IMR-90 (cell line): Measurements from ENCODE around the gene RNF141. TPM values are rescaled to one million over a fixed set of nuclear protein-coding genes. Genes with fewer than 3 reads are reported as not detected.
A peak's percentile ranks its signal among the peaks of the same experiment; 100 is the strongest.

Experiments used
- ATAC-seq: fragments of 200-7000 bp; cut with Tn5 transposase; 2 replicates; pipeline ENCODE4 v1.9.1; 2020; ENCODE audit warnings: low read depth, mild to moderate bottlenecking, moderate library complexity
- BruUV-seq: library from RNA; stranded (reverse); fragments of 400-500 nt; replicated peaks from 2 replicates; lab custom pipeline; 2021; lab: Mats Ljungman, UMichigan
- CTCF ChIA-PET: fragments of 300-600 bp; formaldehyde crosslinking; extraction: SDS; loops from one replicate; lab custom pipeline; 2021; ENCODE audit warnings: antibody characterized with exemption; lab: Yijun Ruan, JAX
- POLR2A ChIA-PET: fragments of 300-600 bp; sonication (Branson Sonifier 250); formaldehyde crosslinking; loops from one replicate; lab custom pipeline; 2022; ENCODE audit warnings: antibody characterized with exemption; ENCODE audit not compliant: unreplicated experiment; lab: Charles Lee
- DNase-seq: peaks from one replicate; pipeline ENCODE4 v3.0.0; 2013
- H2AFZ ChIP-seq: replicated peaks from 2 replicates; pipeline ENCODE3; 2013; ENCODE audit warnings: low read length, mild to moderate bottlenecking; ENCODE audit not compliant: poor library complexity
- H2AK5ac ChIP-seq: 2 replicates; pipeline ENCODE4 v1.6.1; 2013; ENCODE audit warnings: low read depth, low read length, inconsistent platforms
- H2AK9ac ChIP-seq: replicated peaks from 2 replicates; pipeline ENCODE3; 2013; ENCODE audit warnings: mild to moderate bottlenecking, low read depth, low read length, moderate library complexity; ENCODE audit not compliant: poor library complexity
- H2BK120ac ChIP-seq: 2 replicates; pipeline ENCODE4 v1.6.1; 2013; ENCODE audit warnings: low read depth, low read length, inconsistent platforms
- H2BK15ac ChIP-seq: 3 replicates; pipeline ENCODE4 v1.6.1; 2013; ENCODE audit warnings: low read depth, low read length, inconsistent platforms
- H2BK20ac ChIP-seq: 2 replicates; pipeline ENCODE4 v1.6.1; 2013; ENCODE audit warnings: low read depth, mild to moderate bottlenecking, inconsistent platforms, low read length, moderate library complexity
- H2BK5ac ChIP-seq: 2 replicates; pipeline ENCODE4 v1.6.1; 2013; ENCODE audit warnings: mild to moderate bottlenecking, low read depth, low read length, inconsistent platforms; ENCODE audit not compliant: poor library complexity, severe bottlenecking
- H3K14ac ChIP-seq: replicated peaks from 2 replicates; pipeline ENCODE4 v1.6.1; 2013; ENCODE audit warnings: low read depth, low read length, inconsistent platforms
- H3K18ac ChIP-seq: 2 replicates; pipeline ENCODE4 v1.6.1; 2013; ENCODE audit warnings: low read depth, low read length, control low read depth
- H3K23ac ChIP-seq: 2 replicates; pipeline ENCODE4 v1.6.1; 2013; ENCODE audit warnings: low read depth, low read length, inconsistent platforms
- H3K27ac ChIP-seq: 2 replicates; pipeline ENCODE4 v1.5.1; 2013; ENCODE audit warnings: mild to moderate bottlenecking, control low read depth, low read length; ENCODE audit not compliant: insufficient read depth
- H3K27me3 ChIP-seq: 2 replicates; pipeline ENCODE4 v1.6.1; 2013; ENCODE audit warnings: low read length; ENCODE audit not compliant: control insufficient read depth, insufficient read depth
- H3K36me3 ChIP-seq: 2 replicates; pipeline ENCODE4 v1.6.1; 2013; ENCODE audit warnings: low read length, mixed read lengths; ENCODE audit not compliant: control insufficient read depth, insufficient read depth
- H3K4ac ChIP-seq: 2 replicates; pipeline ENCODE4 v1.6.1; 2013; ENCODE audit warnings: low read depth, low read length, inconsistent platforms
- H3K4me1 ChIP-seq: 2 replicates; pipeline ENCODE4 v1.6.1; 2013; ENCODE audit warnings: low read length, mixed read lengths; ENCODE audit not compliant: control insufficient read depth, insufficient read depth
- H3K4me2 ChIP-seq: 2 replicates; pipeline ENCODE4 v1.6.1; 2013; ENCODE audit warnings: low read depth, mild to moderate bottlenecking, control low read depth, low read length, moderate library complexity
- H3K4me3 ChIP-seq: 2 replicates; pipeline ENCODE4 v1.5.1; 2013; ENCODE audit warnings: low read depth, mild to moderate bottlenecking, control low read depth, low read length, moderate library complexity; ENCODE audit not compliant: insufficient read depth
- H3K56ac ChIP-seq: 2 replicates; pipeline ENCODE4 v1.6.1; 2013; ENCODE audit warnings: low read length, inconsistent platforms; ENCODE audit not compliant: insufficient read depth; ENCODE audit errors: extremely low read depth
- H3K79me1 ChIP-seq, 2 experiments: 2 replicates each; pipeline ENCODE4 v1.6.1; 2013; ENCODE audit warnings: low read length in 2 of 2, inconsistent platforms in 1 of 2, low read depth in 1 of 2
- H3K9ac ChIP-seq: 2 replicates; pipeline ENCODE4 v1.6.1; 2013; ENCODE audit warnings: low read depth, low read length, control low read depth
- H3K9me1 ChIP-seq: 2 replicates; pipeline ENCODE4 v1.6.1; 2013; ENCODE audit warnings: low read length, inconsistent platforms; ENCODE audit not compliant: insufficient read depth
- H3K9me3 ChIP-seq: 2 replicates; pipeline ENCODE4 v1.6.1; 2013; ENCODE audit warnings: low read length; ENCODE audit not compliant: control insufficient read depth, insufficient read depth
- H4K20me1 ChIP-seq: 2 replicates; pipeline ENCODE4 v1.6.1; 2013; ENCODE audit warnings: low read length, inconsistent platforms; ENCODE audit not compliant: insufficient read depth
- H4K5ac ChIP-seq: 2 replicates; pipeline ENCODE4 v1.6.1; 2013; ENCODE audit warnings: mild to moderate bottlenecking, low read depth, low read length, control low read depth
- H4K8ac ChIP-seq, 2 experiments: 2 replicates each; pipeline ENCODE4 v1.6.1; 2013; ENCODE audit warnings: low read depth in 2 of 2, low read length in 2 of 2, control low read depth in 1 of 2, inconsistent platforms in 1 of 2
- H4K91ac ChIP-seq: 2 replicates; pipeline ENCODE4 v1.6.1; 2013; ENCODE audit warnings: low read depth, low read length, inconsistent platforms; ENCODE audit not compliant: insufficient read depth
- BHLHE40 ChIP-seq: fragments of 150-350 bp; IDR thresholded peaks from 2 replicates; pipeline ENCODE4 v1.6.1; 2016; ENCODE audit warnings: mild to moderate bottlenecking, low read depth, low read length
- CEBPB ChIP-seq: IDR thresholded peaks from 2 replicates; pipeline ENCODE4 v1.6.1; 2012; ENCODE audit warnings: low read depth, low read length, improper control_type of control experiment
- CHD1 ChIP-seq: IDR thresholded peaks from 2 replicates; pipeline ENCODE4 v1.6.1; 2012; ENCODE audit warnings: low read depth, low read length, improper control_type of control experiment
- CTCF ChIP-seq: conservative IDR thresholded peaks from 2 replicates; pipeline ENCODE4 v1.5.1; 2012; ENCODE audit warnings: mild to moderate bottlenecking, low read depth, low read length, improper control_type of control experiment
- FOS ChIP-seq: fragments of 150-350 bp; IDR thresholded peaks from 2 replicates; pipeline ENCODE4 v1.6.1; 2016; ENCODE audit warnings: low read depth, low read length
- MAZ ChIP-seq: IDR thresholded peaks from 2 replicates; pipeline ENCODE4 v1.6.1; 2012; ENCODE audit warnings: low read depth, mild to moderate bottlenecking, low read length, improper control_type of control experiment, moderate library complexity, borderline replicate concordance
- MXI1 ChIP-seq: IDR thresholded peaks from 2 replicates; pipeline ENCODE4 v1.6.1; 2012; ENCODE audit warnings: low read depth, mild to moderate bottlenecking, low read length, moderate library complexity, borderline replicate concordance
- NFE2L2 ChIP-seq: fragments of 150-350 bp; IDR thresholded peaks from 2 replicates; pipeline ENCODE4 v1.6.1; 2016; ENCODE audit warnings: low read depth, mild to moderate bottlenecking, low read length
- POLR2A ChIP-seq: IDR thresholded peaks from 2 replicates; pipeline ENCODE4 v1.6.1; 2012; ENCODE audit warnings: mild to moderate bottlenecking, low read depth, low read length
- RAD21 ChIP-seq: IDR thresholded peaks from 2 replicates; pipeline ENCODE4 v1.6.1; 2012; ENCODE audit warnings: low read length, improper control_type of control experiment
- RFX5 ChIP-seq: IDR thresholded peaks from 2 replicates; pipeline ENCODE4 v1.8.0; 2012; ENCODE audit warnings: low read depth, mild to moderate bottlenecking, low read length, moderate library complexity
- SMC3 ChIP-seq: fragments of 150-350 bp; IDR thresholded peaks from 2 replicates; pipeline ENCODE4 v1.6.1; 2016; ENCODE audit warnings: low read depth, mild to moderate bottlenecking, antibody characterized with exemption, low read length, moderate library complexity
- USF2 ChIP-seq: fragments of 150-350 bp; IDR thresholded peaks from 2 replicates; pipeline ENCODE4 v1.6.1; 2017; ENCODE audit warnings: mild to moderate bottlenecking, antibody characterized with exemption, low read length, low read depth
- WGBS, 2 experiments: methylation state at CpG; one replicate each; pipeline versions ENCODE4 v1.1.5 to v1.1.7; 2013; ENCODE audit warnings: missing lambda C conversion rate in 2 of 2; ENCODE audit not compliant: insufficient read length in 1 of 2; ENCODE audit errors: extremely low coverage in 2 of 2; 5-methylcytosine and 5-hydroxymethylcytosine counted together
- dilution Hi-C: fragments of 300-500 bp; cut with HindIII; formaldehyde crosslinking; loops from one replicate; pipeline ENCODE4 v1.14.3; 2018; ENCODE audit warnings: low sequenced_read_pairs; ENCODE audit not compliant: unreplicated experiment
- in situ Hi-C: fragments of 300-500 bp; cut with MboI; formaldehyde crosslinking; loops from 3 replicates; pipeline ENCODE4 v1.14.3; 2019; ENCODE audit warnings: low sequenced_read_pairs, inconsistent platforms, mixed read lengths
- intact Hi-C: fragments of 100-400 bp; cut with micrococcal nuclease; formaldehyde crosslinking; loops from 2 replicates; pipeline ENCODE4 v1.10.0; 2022
- polyA plus RNA-seq, 3 experiments: library from polyadenylated mRNA; depleted of rRNA; stranded (reverse); fragments of >200 nt; gene quantifications; 2 replicates each; pipeline ENCODE4 v1.2.3, GENCODE V29; 2012; ENCODE audit warnings: low replicate concordance in 1 of 3
- total RNA-seq: library from RNA; depleted of rRNA; stranded (reverse); fragments of >200 nt; gene quantifications from 2 replicates; pipeline ENCODE4 v1.2.3, GENCODE V29; 2012

RNF141 gene
- total and polyA plus RNA-seq, 2 of the 4 experiments (the other 2 are of a cell fraction): 13.8 to 18.6 TPM

- dilution Hi-C loops: no loop called here
- BruUV-seq: no TSS peak
- no peak overlapping the region for H3K23ac ChIP-seq
- no peak overlapping the region for H2BK120ac ChIP-seq
- POLR2A ChIA-PET: no interaction called here
- no peak overlapping the region for H2BK5ac ChIP-seq
- H2BK20ac ChIP-seq: no peak overlapping the region
- no peaks in the 10 kb centered on the region for H3K9me3 ChIP-seq
- in situ Hi-C loops: no loop called here
- CTCF ChIA-PET: interaction anchor here (0.7 to 1.6 kb wide), 5 partner anchors 9 to 151 kb away, joined by 3 to 5 read pairs (median 3); partner anchors contain the start of gene RNF141
- H3K4me3 ChIP-seq: no peak overlapping the region
- peaks cover 5% of the 10 kb centered on the region for H3K9me1 ChIP-seq
- H3K9ac ChIP-seq: no peak overlapping the region
- no CpG with 5 or more reads among the region's 1 CpG for WGBS, 2 experiments
- no peak overlapping the region for H3K27ac ChIP-seq
- H3K4me2 ChIP-seq: no peak overlapping the region
- no peak overlapping the region for H2BK15ac ChIP-seq
- no peak overlapping the region for H4K91ac ChIP-seq
- no peaks in the 10 kb centered on the region for H3K27me3 ChIP-seq
- peak overlapping the region; percentile 59; the same call in 1 of the 2 replicates for H3K18ac ChIP-seq
- H3K4ac ChIP-seq: no peak overlapping the region
- H4K8ac ChIP-seq: no peak overlapping the region
- ATAC-seq (peak; percentile 44; the same call in 1 of the 2 replicates), DNase-seq (no peak)
- H3K4me1 ChIP-seq: no peaks in the 10 kb centered on the region
- H2AK5ac ChIP-seq: no peak overlapping the region
- H2AK9ac ChIP-seq: no peak overlapping the region
- 0 out of 2 replicates have a peak overlapping the region, but pooled peaks have one; percentile 46 for H4K5ac ChIP-seq
- H4K20me1 ChIP-seq: no peaks in the 10 kb centered on the region
- no peaks in the 10 kb centered on the region for H3K79me1 ChIP-seq
- H2AFZ ChIP-seq: no peak overlapping the region
- TF ChIP-seq SMC3 (no peak), CHD1 (no peak), CEBPB (no peak), MAZ (no peak), MXI1 (no peak), NFE2L2 (no peak), BHLHE40 (no peak), RFX5 (no peak), RAD21 (peak; percentile 42), FOS (no peak), CTCF (peak; percentile 49), POLR2A (no peak), USF2 (no peak)
- no peak overlapping the region for H3K56ac ChIP-seq
- intact Hi-C loops: no loop called here
- H3K14ac ChIP-seq: no peak overlapping the region
- no peaks in the 10 kb centered on the region for H3K36me3 ChIP-seq
These were observed 23.8 kb upstream of the RNF141 start for GRCh38 chr11:10564696-10565318.
